Lower lobe of right lung (tissue), 2 donors: ENCODE measurements around the gene JAG2. TPM values are rescaled to one million over a fixed set of nuclear protein-coding genes. Genes with fewer than 3 reads are reported as not detected.

Source experiments
- ATAC-seq, 2 donors: fragments of 200-7000 bp; cut with Tn5 transposase; one replicate each; pipeline ENCODE4 v1.9.1; 2020 to 2022; ENCODE audit warnings: mild to moderate bottlenecking in 2 of 2, moderate library complexity in 2 of 2
- DNase-seq: peaks from one replicate; pipeline ENCODE4 v3.0.0-alpha.2; 2020
- H3K27ac ChIP-seq: fragments of 200-600 bp; one replicate; pipeline ENCODE4 v1.8.0; 2022
- H3K27me3 ChIP-seq: fragments of 200-600 bp; one replicate; pipeline ENCODE4 v1.8.0; 2022; ENCODE audit warnings: low read depth
- H3K36me3 ChIP-seq: fragments of 200-600 bp; one replicate; pipeline ENCODE4 v1.8.0; 2022; ENCODE audit warnings: mild to moderate bottlenecking
- H3K4me1 ChIP-seq: fragments of 200-600 bp; one replicate; pipeline ENCODE4 v1.8.0; 2022
- H3K4me3 ChIP-seq: fragments of 200-600 bp; one replicate; pipeline ENCODE4 v1.8.0; 2022; ENCODE audit warnings: mild to moderate bottlenecking
- H3K9me3 ChIP-seq: fragments of 200-600 bp; one replicate; pipeline ENCODE4 v1.8.0; 2022
- CTCF ChIP-seq: fragments of 200-600 bp; IDR thresholded peaks from one replicate; pipeline ENCODE4 v1.8.0; 2022; ENCODE audit warnings: antibody characterized with exemption, mild to moderate bottlenecking
- intact Hi-C: fragments of 100-400 bp; cut with DNase I; formaldehyde crosslinking; loops from one replicate; pipeline ENCODE4 v1.11.0; 2022
- total RNA-seq: library from RNA; stranded (reverse); fragmentation: NEBNext Ultra II Directional; extraction: Animal tissue kit (Norgen Biotek cat#: 25700); gene quantifications from one replicate; pipeline ENCODE4 v1.2.1, GENCODE V29; 2021
- donor health status: DM: no; HTN: yes; CAD: no; lungs with severe emphysema.

JAG2 gene
- total RNA-seq, 1 donor from 2014 or later: 29.2 TPM

DNA sequence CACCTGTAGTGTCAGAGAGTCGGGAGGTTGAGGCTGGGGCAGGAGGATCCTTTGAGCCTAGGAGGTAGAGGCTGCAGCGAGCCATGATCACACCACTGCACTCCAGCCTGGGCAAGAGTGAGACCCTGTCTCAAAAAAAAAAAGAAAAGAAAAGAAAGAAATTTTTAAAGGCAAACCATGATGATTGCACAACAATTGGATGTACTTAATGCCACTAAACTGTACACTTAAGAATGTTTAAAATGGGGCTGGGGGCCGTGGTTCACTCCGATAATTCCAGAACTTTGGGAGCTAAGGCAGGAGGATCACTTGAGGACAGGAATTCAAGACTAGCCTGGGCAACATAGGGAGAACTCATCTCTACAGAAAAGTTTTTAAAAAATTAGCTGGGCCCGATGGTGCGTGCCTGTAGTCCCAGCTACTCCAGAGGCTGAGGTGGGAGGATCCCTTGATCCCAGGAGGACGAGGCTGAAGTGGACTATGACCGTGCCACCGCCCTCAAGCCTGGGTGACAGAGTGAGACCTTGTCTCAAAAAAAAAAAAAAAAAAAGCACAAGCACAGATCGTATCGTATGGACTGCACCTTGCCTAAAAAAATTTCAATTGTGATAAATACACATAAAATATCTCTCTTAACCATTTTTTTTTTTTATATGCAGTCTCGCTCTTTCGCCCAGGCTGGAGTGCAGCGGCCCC is 32.7 kb downstream of the JAG2 start:
- DNase-seq (no peak), ATAC-seq (no peak)

DNA sequence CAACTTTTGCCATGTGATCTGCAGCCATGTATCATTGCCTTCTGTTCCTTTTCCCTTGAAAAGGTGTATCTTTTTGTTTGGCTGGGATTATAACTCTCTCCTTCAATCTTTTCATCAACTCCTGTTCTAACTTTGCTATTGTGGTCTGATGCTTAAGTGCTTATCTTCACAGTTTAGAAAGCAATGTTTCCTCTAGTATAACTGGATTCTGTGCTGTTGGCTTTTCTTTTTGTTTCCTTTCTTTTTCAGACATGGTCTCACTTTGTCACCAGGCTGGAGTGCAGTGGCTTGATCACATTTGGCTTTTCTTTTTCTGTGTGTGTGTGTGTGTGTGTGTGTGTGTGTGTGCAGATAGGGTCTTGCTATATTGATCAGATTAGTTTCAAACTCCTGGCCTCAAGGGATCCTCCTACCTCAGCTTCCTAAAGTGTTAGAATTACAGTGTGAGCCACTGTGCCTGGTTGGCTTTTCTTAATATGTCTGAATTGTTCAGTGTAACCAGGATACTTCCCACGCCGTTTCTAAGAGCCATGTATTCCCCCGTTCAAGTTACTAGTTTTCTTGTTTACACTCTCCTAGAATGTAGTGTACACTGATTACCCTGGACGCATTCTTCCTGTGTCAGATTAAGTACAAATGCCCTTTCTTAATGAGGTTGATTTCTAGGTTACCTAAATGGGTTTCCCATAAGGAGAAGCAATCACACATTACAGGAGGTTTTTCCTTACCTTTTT is 35.5 kb downstream of the JAG2 start:
- Histone ChIP-seq H3K4me1 (no peaks in the 10 kb centered on the region), H3K9me3 (peaks cover 9% of the 10 kb centered on the region), H3K4me3 (no peak overlapping the region), H3K36me3 (no peaks in the 10 kb centered on the region), H3K27me3 (no peaks in the 10 kb centered on the region), H3K27ac (no peak overlapping the region)
- no peak for TF ChIP-seq CTCF
- DNase-seq (no peak), ATAC-seq (no peak)
- intact Hi-C loops: no loop called here

More for the DNA sequence above, 32.7 kb downstream of the JAG2 start:
- Histone ChIP-seq H3K9me3 (peaks cover 21% of the 10 kb centered on the region), H3K27me3 (no peaks in the 10 kb centered on the region), H3K4me1 (no peaks in the 10 kb centered on the region), H3K36me3 (no peaks in the 10 kb centered on the region), H3K4me3 (no peak overlapping the region), H3K27ac (no peak overlapping the region)
- intact Hi-C loops: no loop called here
- no peak for TF ChIP-seq CTCF

DNA sequence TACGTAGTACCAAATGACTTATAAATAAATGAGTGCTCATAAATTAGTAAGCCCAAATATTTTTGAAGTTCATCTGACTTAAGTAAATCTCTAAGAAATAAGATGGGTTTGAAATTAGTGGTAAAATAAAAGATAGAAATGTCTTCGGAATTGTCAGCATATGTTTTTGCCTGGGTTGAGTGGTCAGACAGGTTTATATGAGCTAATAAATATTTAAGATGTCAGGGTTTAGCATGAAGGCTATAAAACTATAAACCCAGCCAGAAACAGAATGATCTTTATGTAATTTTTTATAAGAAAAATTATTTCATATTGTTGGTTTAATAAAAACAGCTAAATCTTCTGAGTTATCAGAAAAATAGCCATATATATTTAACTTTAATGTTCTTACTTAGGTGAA is 37.3 kb downstream of the JAG2 start:
- H3K4me1 ChIP-seq: no peaks in the 10 kb centered on the region
- ATAC-seq: no peak
- DNase-seq: no peak
- no peak overlapping the region for H3K4me3 ChIP-seq
- no peaks in the 10 kb centered on the region for H3K27me3 ChIP-seq
- intact Hi-C loops: no loop called here
- H3K27ac ChIP-seq: no peak overlapping the region
- no peak for TF ChIP-seq CTCF
- no peaks in the 10 kb centered on the region for H3K36me3 ChIP-seq
- peaks cover 9% of the 10 kb centered on the region for H3K9me3 ChIP-seq

DNA sequence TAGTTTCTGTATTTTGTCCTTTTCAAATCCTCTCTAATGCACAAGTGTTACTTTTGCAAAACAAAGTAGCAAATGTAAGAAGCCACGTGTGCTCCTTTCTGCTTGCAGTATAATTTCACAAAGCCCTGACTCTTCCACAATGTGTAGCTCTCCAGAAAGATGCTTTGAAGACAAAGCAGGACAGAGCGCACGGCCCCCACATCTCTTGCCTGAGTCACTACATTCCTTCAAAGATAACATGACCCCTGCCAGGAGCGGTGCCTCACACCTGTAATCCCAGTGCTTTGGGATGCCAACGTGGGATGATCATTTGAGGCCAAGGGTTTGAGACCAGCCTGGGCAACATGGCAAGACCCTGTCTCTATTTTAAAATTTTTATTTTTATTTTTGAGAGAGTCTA is 40.5 kb downstream of the JAG2 start:
- no peak for ATAC-seq
- no peak for TF ChIP-seq CTCF
- Histone ChIP-seq H3K9me3 (peaks cover 9% of the 10 kb centered on the region), H3K27ac (no peak overlapping the region), H3K4me3 (no peak overlapping the region), H3K36me3 (no peaks in the 10 kb centered on the region), H3K27me3 (peaks cover 3% of the 10 kb centered on the region), H3K4me1 (no peaks in the 10 kb centered on the region)
- intact Hi-C loops: no loop called here
- DNase-seq: no peak

DNA sequence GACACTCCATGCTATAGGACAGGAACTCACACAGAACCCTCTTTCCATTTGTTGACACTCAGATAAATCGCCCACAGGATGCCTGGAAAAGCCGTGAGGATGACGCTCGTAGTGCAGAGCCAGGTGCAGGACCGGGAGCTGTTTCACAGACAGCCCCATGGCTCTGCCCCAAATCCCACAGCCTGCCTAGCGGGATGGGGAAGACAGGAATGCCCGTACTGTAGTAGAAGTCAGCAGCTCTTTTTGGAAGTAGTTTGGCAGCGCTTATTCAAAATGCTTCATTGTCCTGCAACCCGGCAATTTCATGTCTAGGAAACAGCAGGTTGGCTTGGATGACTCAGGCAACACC is 41.6 kb downstream of the JAG2 start:
- no peak for TF ChIP-seq CTCF
- DNase-seq (no peak), ATAC-seq (no peak)
- no peak overlapping the region for H3K27ac ChIP-seq
- no peak overlapping the region for H3K4me3 ChIP-seq
- intact Hi-C loops: no loop called here
- H3K27me3 ChIP-seq: peaks cover 3% of the 10 kb centered on the region
- peaks cover 8% of the 10 kb centered on the region for H3K9me3 ChIP-seq
- H3K4me1 ChIP-seq: no peaks in the 10 kb centered on the region
- H3K36me3 ChIP-seq: no peaks in the 10 kb centered on the region
